GM19240 (cell line): Measurements from ENCODE around the gene PSMC5.
"Not testable (repeated sequence)": the region's sequence is repeated elsewhere in the genome, so short reads cannot be mapped to it uniquely, and the experiment has no call there.

ENCODE experiments used
- DNase-seq: peaks from one replicate; pipeline ENCODE4 v3.0.0; 2011; ENCODE audit warnings: low spot score; ENCODE audit not compliant: insufficient read length

The PSMC5 gene

DNA sequence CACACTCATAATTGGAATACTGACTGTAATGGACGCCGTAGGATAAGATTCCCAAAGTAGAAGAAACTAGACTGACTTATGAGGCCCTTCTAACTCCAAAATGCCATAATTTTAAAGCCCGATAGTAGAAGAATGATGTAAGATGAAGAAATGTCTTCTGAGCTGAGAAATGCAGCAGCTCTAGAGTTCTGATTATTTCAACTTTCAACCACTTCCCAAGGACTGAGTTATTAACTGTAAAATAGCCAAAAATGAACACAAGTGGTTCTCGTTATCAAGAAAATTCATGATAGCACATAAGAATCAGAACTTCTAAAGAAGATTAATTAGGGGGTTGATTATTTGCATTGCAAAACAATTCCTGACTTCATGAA lies 43.0 kb downstream of the PSMC5 start:
- not testable (repeated sequence) for DNase-seq

- DNase-seq: not testable (repeated sequence)
Measured at GRCh38 chr17:63871646-63872365, 44.6 kb downstream of the PSMC5 start.

DNA sequence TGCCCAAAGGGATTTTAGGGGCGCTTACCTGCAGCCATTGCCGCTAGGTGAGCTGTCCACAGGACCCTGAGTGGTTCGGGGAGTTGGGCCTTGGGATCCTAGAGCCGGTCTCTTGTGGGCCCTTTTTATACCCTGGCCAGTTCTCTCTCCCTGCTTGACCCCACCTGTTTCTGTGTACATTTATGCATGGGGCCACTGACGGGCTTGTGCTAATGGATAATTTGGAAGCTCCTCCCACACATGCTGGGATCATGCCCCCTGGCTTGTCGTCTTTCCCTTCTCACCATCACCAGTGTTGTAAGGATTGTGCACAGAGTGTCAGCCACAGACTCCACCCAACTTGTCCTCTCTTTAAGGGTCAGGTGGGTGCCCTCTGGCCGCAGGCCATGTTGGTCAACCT lies 46.3 kb downstream of the PSMC5 start, which contains the start of gene CSH2:
TSS of gene CSH2 (minus strand) at position 101 of the 400 bp plus-strand sequence. CDS start at position 38, 63 bp downstream.
- not testable (repeated sequence) for DNase-seq

DNA sequence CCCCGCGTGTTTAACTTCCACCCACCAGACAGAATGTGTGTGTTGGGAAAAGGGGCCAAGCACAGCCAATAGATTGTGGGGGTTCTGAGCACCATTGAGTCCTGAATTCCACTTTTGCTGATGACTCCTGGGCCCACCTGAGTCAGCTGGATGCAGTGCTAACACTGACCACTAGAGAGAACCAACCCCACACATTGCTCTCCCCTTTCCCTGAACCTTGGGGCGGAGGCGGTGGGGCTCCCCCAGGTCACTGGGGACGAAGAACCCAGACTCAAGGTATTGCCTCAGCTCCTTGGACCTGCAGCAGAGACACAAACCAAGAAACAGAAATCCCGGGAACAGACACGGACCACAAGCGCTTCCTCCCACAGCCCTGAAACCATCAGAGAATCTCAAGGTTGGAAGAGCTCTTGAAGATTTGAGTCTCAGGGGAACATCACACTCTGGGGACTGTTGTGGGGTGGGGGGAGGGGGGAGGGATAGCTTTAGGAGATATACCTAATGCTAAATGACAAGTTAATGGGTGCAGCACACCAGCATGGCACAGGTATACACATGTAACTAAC lies 46.9 kb downstream of the PSMC5 start:
- DNase-seq: not testable (repeated sequence)

- DNase-seq: not testable (repeated sequence)
Measured at GRCh38 chr17:63874693-63875092, 47.5 kb downstream of the PSMC5 start.

- not testable (repeated sequence) for DNase-seq
Measured at GRCh38 chr17:63878413-63878812, 51.2 kb downstream of the PSMC5 start.

- DNase-seq: no peak
Measured at GRCh38 chr17:63880706-63881105, 53.5 kb downstream of the PSMC5 start.

DNA sequence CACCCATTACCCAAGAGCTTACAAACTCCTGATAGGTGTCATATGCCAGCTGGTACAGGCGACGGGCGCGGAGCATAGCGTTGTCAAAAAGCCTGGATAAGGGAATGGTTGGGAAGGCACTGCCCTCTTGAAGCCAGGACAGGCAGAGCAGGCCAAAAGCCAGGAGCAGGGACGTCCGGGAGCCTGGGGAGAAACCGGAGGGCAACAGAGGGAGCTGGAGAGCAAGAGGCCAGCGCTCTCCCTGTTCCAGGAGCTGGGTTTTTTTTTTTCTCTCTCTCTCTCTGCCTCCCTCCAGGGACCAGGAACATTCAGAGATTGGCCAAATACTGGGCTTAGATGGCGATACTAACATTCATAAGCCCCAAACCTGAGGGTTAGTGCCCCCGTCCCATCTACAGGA lies 54.1 kb downstream of the PSMC5 start:
- DNase-seq: not testable (repeated sequence)
